GM12892 (cell line): ENCODE results near the gene MAPK12.

ENCODE experiments used
- DNase-seq: peaks from one replicate; pipeline ENCODE4 v3.0.0; 2011; ENCODE audit not compliant: insufficient read length
- FAIRE-seq: peaks from 2 replicates; lab custom pipeline; 2011; peaks lifted over from hg19 to GRCh38; lab: Jason Lieb, UNC
- POLR2A ChIP-seq: IDR thresholded peaks from 2 replicates; pipeline ENCODE4 v1.6.1; 2011; ENCODE audit warnings: low read depth, low read length, control low read depth
- POLR2AphosphoS5 ChIP-seq: IDR thresholded peaks from 2 replicates; pipeline ENCODE4 v1.6.1; 2011; ENCODE audit warnings: low read depth, low read length, control low read depth
- TAF1 ChIP-seq: IDR thresholded peaks from 2 replicates; pipeline ENCODE4 v1.6.1; 2011; ENCODE audit warnings: low read depth, mild to moderate bottlenecking, control low read depth, low read length, borderline replicate concordance

The MAPK12 gene

DNA sequence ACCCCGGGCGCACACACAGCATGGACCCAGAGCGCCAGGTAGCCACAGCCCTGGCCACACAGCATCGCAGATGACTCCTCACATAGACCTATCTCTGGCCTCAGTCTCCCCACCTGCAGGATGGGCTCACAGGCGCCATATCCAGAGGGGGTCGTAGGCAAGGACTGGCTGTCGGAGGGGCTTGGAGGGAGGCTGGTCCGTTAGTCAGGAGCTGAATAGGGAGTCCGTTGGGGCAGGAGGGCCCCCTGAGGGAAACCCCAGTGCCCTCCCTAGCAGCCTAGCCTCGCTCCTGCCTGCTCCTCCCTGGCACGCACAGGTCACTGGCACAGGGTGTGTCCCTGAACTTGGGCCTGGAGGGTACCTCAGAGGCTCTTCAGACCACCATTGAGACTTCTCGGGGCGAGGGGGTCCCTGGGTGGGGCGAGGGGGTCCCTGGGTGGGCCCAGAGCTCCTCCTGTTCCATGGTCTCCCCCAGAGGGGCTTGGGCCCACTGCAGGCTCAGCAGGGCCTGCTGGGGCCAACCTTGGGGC is 44.0 kb upstream of the MAPK12 start:
- FAIRE-seq (no peak), DNase-seq (peak; percentile 39)
- TF ChIP-seq TAF1 (no peak), POLR2AphosphoS5 (no peak), POLR2A (no peak)

DNA sequence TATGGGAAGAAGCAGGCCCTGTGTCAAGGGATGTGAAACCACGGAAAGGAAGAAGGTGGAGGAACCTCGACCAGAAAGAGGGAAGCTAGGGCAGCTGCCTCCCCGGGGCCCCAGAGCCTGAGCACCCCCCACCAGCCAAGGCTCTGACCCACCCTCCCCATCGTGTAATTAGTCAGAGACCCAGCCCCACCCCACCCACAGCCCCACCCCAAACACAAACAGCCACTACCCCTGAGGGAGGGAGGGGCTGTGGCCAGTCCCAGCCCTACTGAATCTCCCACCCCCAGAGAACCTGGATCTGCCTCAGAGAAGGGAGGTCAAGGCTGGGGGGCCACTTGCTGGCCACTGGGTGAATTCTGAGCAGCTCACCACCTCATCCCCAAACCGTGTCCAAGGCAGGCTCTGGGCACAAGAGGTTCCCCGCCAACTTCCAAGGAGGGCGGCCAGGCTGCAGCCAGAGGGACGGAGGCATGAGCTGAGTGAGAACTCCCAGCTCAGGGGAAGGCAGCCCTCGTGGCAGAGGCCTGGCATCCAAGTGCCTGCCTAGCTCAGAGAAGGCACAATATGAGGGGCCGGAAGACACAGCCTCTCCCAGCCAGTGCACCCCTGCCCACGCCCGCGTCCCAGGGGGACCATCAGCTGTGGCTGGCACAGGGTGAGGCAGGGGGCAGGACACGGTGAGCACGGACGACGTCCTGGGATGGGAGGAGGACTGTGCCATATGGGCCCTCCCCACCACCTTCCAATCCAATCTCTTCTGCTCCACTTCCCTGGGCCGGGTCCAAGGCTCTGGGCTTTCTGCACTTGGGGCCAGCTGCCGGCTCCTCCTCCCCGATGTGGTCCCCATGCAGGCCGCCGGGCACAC is 43.3 kb upstream of the MAPK12 start:
- DNase-seq (no peak), FAIRE-seq (peak; percentile 58)
- TF ChIP-seq TAF1 (no peak), POLR2AphosphoS5 (no peak), POLR2A (peak; percentile 10; the same call in 1 of the 2 replicates)

DNA sequence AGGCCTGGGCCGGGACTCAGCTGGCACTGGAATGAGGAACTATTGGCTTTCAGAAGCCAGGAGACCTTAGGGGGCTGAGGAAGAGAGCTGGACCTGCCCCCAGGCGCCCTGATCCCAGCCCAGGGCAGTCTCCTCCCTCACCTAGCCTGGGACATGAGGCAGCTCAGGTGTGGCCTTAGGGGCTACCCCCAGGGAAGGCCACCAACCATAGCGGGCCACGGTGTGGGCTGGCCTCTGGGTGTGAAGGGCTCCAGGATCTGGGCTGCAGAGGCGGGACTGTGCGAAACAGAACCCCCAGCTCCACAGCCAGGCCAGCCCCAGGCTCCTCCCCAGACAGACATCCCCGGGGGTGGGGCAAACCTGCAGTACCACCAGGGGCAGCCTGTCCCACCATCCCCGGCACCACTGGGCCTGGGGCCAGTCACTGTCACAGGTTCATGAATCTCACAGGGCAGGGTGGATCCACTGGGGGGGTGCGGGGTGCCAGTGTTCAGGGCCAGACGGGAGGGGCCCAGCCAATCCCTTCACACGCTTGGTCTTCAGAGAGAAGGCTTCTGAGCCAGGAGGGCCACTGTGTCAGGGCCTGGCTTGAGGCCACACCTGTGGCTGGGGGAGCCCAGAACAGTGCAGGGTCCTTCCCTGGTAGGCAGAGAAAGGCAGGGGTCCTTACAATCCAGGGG is 42.5 kb upstream of the MAPK12 start:
- FAIRE-seq, result peak; percentile 80
- peak; percentile 51 for DNase-seq
- TF ChIP-seq POLR2AphosphoS5 (no peak), POLR2A (no peak), TAF1 (no peak)

DNA sequence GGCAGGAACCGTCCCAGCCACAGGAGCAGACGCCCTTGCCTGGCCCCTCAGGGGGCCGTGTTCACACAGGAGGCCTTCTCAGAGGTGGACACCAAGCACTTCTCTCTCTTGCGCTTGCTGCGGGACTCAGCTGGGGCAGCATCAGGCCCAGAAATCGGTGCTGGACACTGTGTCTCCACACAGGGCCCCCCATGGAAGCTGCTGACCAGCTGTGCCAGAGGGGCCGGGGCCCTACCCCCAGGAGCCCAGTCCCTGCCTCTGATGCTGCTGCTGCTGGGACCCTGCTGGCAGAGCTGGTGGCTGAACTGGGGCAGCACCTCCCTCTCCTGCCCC is 42.0 kb upstream of the MAPK12 start:
- FAIRE-seq, result no peak
- TF ChIP-seq POLR2AphosphoS5, result no peak
- TF ChIP-seq TAF1, result no peak
- TF ChIP-seq POLR2A, result no peak
- no peak for DNase-seq

DNA sequence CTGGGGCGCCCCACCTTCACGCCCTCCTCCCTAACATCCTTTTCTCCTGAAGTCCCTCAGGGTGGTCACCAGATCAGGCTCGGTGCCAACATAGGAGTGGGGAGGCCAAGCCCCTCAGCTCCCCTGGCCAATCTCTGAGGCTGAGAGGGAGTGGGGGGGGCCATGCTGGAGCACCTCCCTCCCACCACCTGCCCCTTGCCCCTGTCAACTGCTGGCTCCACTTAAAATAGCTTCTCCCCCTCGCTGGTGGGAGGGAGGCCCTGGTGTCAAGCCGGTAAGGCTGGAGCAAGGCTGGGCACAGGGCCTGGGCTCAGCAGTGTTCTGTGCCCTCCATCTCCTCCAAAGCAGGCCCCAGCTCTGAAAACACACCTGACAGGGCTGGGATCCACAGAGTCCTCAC is 41.1 kb upstream of the MAPK12 start:
- no peak for FAIRE-seq
- no peak for DNase-seq
- TF ChIP-seq TAF1, result no peak

DNA sequence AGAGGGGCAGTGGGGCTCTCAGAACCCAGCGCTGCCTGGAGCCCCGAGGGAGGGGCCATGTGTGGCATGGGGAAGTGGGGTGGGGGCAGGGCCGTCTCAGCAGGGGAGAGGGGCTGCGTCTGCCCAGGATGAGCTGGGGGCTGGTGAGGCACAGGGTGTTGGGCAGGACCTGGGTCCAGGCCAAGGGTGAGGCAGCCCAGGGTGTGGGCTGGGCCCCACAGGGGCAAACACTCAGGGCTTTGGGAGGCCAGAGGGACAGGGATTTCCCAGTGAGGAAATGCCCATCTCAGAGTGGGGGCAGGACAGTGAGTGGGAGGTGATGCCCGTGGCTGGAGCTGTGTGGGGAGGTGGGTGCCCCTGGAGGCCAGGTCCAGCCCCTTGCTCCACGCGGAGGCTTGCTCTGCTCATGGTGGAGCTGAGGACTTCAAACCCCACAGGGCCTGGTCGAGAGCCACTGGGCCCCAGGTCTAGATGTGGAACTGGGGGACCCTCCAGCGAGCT is 40.6 kb upstream of the MAPK12 start:
- FAIRE-seq (peak; percentile 48), DNase-seq (no peak)
- no peak for TF ChIP-seq POLR2AphosphoS5
- TF ChIP-seq TAF1, result no peak
- no peak for TF ChIP-seq POLR2A

DNA sequence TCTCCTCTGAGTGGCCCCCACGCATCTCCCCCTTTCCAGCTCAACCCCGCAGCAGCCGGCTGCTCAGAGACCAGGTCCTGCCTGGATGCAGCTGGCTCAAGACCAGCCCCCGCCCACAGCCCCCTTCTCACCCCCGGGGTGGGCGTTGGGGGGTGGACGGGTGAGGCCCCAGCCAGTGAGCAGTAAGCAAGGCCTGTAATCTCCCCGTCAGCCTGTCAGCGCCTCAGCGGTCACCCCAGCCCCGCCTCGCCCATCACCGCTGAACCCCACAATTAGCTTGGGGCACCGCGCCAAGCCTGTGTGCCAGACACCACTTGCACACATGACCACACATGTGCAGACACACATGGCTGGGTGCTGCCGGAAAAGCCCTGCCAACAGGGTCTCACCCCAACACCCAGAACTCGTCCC is 40.1 kb upstream of the MAPK12 start:
- FAIRE-seq, result no peak
- DNase-seq, result no peak
- TF ChIP-seq POLR2A (no peak), POLR2AphosphoS5 (no peak), TAF1 (no peak)

DNA sequence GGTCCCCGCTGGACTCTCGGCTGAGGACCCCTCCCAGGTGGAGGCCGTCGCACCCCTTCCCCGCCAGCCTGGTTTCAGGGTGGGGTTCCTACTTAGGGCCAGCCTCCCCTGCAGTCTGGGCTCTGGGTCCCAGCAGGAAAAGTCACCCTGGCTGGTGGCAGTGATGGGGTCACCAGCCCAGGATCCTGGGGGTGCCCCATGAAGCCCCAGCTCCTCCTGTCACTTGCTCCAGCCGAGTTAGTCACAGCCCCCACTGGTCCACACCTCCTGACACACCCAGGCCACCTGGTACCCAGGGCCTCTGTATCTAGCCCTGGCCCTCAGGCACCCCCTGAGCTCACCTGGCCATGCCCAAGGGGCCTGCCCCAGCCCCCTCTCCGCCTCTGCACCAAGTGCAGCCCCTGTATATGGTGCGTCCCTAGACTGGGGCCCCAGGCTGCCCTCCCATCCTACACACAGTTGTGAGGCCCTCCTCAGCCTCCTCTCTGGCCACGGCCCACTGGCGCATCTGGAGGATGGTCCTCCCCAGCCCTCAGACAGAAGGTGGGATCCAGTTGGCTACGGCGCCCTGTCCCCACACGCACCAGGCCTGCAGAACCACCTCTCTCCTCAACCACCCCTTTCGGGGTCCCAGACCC is 39.3 kb upstream of the MAPK12 start:
- FAIRE-seq (no peak), DNase-seq (no peak)
- TF ChIP-seq TAF1, result no peak
- TF ChIP-seq POLR2AphosphoS5, result no peak
- TF ChIP-seq POLR2A, result no peak

DNA sequence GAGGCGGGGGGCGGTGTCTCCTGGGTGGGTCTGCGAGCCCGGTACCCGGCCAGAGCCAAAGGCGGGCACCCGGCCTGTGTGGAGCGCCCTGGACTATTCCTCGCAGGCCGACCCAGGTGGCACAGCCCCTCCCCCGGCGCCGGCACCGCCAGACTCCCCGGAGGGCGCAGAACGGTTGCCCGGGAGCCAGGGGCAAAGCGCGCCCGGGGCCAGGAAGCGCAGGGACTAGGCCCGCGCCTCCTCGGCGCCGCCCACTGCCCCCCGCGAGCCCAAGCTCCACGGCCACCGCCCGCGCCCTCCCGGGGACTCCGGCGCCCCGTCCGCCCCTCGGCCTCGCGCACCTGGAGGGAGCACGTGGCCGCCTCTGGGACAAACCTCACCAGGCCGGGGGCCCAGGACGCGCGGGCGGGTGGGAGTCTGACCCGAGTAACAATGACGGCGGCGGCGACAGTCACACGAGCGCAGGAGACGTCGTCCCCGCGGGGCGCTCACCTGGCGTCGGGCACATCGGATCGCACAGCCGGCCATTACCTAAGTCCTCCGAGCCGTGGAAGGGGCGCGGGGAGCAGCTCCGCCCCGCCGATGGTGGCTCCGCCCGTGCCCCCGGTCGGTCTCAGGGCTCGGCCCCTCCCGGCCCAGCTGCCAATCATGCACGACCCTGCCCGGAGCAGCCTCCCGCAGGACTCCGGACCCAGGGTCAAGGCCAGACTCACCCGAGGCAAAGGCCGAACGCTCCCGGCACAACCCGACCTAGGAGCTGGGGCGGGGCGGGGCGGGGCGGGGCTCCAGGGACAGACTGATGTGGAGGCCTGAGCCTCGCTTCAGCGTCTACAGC is 38.5 kb upstream of the MAPK12 start:
- FAIRE-seq (no peak), DNase-seq (no peak)
- TF ChIP-seq TAF1 (no peak), POLR2AphosphoS5 (no peak), POLR2A (no peak)

DNA sequence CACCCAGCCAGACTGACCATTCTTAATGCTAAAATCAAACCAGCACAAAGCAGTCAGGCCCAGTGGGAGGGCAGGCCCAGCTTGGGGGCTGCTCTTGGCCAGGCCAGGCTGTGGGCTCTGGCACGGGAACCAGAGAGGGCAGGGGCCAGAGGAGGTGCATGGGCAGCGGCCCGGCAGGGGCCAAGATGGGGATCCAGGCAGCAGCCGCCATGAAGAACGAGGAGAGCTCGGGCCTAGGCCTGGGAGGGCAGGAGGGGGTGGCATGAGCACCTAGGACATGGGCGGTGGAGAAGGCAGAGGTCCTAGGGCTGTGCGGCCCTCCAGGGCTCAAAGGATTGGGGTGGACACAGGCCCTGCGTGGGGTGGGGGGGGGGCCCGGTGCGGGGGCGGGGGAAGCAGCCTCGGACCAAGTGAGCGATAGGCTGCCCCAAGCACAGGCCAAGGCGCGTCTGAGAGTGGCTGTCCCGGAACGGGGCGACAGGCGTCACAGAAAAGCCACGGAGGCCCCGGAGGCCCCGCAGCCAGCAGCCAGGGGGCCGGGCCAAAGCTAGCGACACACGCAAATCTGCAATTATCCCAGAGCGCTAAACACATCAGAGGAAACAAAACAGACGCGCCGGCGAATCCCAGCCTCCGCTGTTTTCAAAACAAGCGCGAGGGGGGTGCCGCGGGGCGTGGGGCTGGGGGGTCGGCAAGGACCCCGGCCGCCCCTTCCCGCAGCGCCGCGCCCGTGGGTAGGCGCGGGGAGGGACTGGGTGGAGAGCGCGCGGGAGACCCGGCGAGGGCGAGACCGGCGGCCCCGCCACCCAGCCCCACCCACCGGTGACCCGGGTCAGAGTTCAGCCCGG is 37.7 kb upstream of the MAPK12 start:
- DNase-seq, result no peak
- no peak for FAIRE-seq
- TF ChIP-seq TAF1, result no peak
- TF ChIP-seq POLR2AphosphoS5, result no peak
- TF ChIP-seq POLR2A, result no peak
